Peyer's patch (tissue), 4 donors: ENCODE measurements around the gene WBP1L. TPM values are rescaled to one million over a fixed set of nuclear protein-coding genes. Genes with fewer than 3 reads are reported as not detected.

Experiments used
- DNase-seq, 3 donors: peaks; one replicate each; pipeline ENCODE4 v3.0.0-alpha.2; 2017 to 2019
- H3K27ac ChIP-seq, 4 donors: fragments of 200-600 bp; sonication (generic); one replicate each; pipeline ENCODE4 v1.5.1; 2016 to 2019
- H3K27me3 ChIP-seq, 2 donors: fragments of 200-600 bp; sonication (generic); one replicate each; pipeline ENCODE4 v1.5.1; 2019
- H3K36me3 ChIP-seq, 3 donors: fragments of 200-600 bp; sonication (generic); one replicate each; pipeline ENCODE4 v1.5.1; 2016 to 2019
- H3K4me1 ChIP-seq, 4 donors: fragments of 200-600 bp; sonication (generic); one replicate each; pipeline ENCODE4 v1.5.1; 2016 to 2019
- H3K4me3 ChIP-seq, 4 donors: fragments of 200-600 bp; sonication (generic); 1 replicate in 3 of 4; 2 replicates in 1 of 4; pipeline ENCODE4 v1.5.1; 2016 to 2019; ENCODE audit warnings: mild to moderate bottlenecking in 1 of 4
- H3K9me3 ChIP-seq, 4 donors: fragments of 200-600 bp; sonication (generic); one replicate each; pipeline ENCODE4 v1.5.1; 2016 to 2019; ENCODE audit warnings: mild to moderate bottlenecking in 1 of 4
- CTCF ChIP-seq, 6 experiments: fragments of 450-650 bp in 4 of 6; fragments of 200-600 bp in 2 of 6; sonication (generic) in 1 of 6; IDR thresholded peaks; one replicate each; pipeline ENCODE4 v1.5.1; 2017 to 2019; ENCODE audit warnings: antibody characterized with exemption in 6 of 6, mild to moderate bottlenecking in 3 of 6, moderate library complexity in 1 of 6
- POLR2A ChIP-seq, 2 donors: fragments of 450-650 bp; IDR thresholded peaks; one replicate each; pipeline ENCODE4 v1.5.1; 2017; ENCODE audit warnings: antibody characterized with exemption in 2 of 2, mild to moderate bottlenecking in 2 of 2, moderate library complexity in 2 of 2
- total RNA-seq, 4 donors: library from RNA; depleted of rRNA; stranded (reverse); fragments of >200 nt; gene quantifications; one replicate each; pipeline ENCODE4 v1.1.0, GENCODE V29; 2016

WBP1L gene
- total RNA-seq, 4 donors from 2014 or later: 38.0 to 78.3 (median 65.8) TPM

- Histone ChIP-seq H3K9me3 (no peaks in the 10 kb centered on the region), H3K27ac (no peak overlapping the region), H3K36me3 (no peaks in the 10 kb centered on the region), H3K4me1 (peaks cover 0 to 35% (median 6%) of the 10 kb centered on the region in 4 donors), H3K27me3 (no peaks in the 10 kb centered on the region), H3K4me3 (no peak overlapping the region)
- no peak for DNase-seq
- TF ChIP-seq CTCF (IDR thresholded peaks at IDR 0.05): no peak
These were observed 48.1 kb downstream of the WBP1L start for GRCh38 chr10:102791754-102792395.

DNA sequence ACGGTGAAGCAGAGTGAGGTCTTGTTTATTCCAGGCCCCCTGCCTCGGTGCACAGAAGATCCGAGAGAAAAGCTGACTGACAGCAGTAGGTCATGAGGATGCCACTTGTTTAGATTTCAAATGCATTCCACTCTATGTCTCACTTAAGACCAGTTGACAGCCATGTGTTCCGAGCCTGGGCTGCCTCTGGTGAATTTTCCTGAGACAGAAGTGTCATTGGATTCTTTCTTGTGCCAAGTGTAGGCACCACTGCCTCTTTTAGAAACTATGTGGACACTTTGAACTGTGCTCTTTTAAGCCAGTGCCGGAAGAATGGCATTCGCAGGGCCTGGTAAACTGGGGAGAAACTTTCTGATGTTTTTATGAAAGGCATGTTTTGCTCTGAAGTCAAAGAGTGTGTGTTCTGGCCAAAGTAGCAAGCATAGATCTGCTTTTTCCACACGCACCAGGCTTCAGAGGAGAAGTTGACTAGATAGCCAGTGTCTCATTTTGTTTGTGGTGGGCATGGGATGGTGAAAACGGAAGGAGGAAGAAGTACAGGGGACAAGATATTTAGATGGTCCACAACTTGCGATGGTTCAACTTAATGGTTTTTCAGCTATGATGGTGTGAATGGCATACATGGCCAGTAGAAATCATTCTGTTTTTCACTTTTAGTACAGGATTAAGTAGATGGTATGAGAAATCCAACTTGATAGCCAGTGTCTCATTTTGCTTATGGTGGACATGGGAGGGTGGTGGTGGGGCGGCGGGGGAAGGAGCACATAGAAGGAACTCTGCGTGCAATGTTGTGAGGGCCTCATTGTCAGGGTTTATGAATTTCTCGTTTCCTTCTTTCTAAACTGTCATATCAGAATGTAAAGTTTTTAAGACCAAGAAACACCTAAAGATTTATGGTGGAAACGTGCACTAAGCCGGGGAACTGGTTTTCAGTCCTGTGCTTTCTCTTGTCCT lies 52.0 kb downstream of the WBP1L start:
- Histone ChIP-seq H3K27me3 (no peaks in the 10 kb centered on the region), H3K36me3 (peaks cover 0 to 29% (median 0%) of the 10 kb centered on the region in 3 donors), H3K27ac (peak overlapping the region; percentile 44 to 73 (median 60)), H3K4me3 (no peak overlapping the region), H3K9me3 (no peaks in the 10 kb centered on the region), H3K4me1 (peaks cover 0 to 47% (median 7%) of the 10 kb centered on the region in 4 donors)
- DNase-seq: no peak
- no peak for TF ChIP-seq POLR2A (IDR thresholded peaks at IDR 0.05)
- TF ChIP-seq CTCF (IDR thresholded peaks at IDR 0.05): no peak

DNA sequence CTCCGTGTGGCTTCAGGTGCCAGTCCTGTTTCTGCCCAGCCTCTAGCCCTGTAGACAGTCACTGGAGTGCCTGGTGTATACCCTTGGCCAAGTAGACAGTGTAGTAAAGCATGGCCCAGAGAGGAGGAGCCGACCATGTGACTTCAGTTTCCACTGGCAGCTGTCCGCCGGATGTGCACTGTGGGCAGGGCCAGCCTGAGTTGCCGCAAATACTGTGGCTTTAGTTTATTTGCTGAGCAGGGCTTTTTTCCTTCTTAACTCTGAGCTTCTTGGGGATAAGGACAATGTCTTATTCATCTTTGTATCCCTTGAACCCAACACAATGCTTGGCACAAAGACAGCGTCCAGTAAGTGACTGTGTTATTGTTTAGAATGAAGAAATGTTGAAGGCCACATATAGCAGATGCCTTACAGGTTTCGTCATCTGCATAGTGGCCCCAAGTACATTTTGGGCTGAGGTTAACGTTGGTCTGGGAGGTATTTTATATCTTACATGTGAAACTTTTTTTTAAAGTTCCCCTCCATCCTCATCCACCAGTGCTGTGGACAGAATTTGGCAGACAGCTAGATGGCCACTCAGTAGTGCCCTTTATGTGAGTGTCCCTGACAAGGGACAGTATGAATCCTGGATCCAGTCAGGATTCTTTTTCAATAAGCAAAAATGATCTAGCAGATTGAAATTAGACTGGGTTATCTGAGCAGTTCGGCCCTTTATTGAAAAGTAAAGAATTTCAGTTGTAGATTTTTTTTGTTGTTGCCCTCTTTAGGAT lies 52.8 kb downstream of the WBP1L start:
- H3K27me3 ChIP-seq: no peaks in the 10 kb centered on the region
- peaks cover 0 to 32% (median 0%) of the 10 kb centered on the region in 3 donors for H3K36me3 ChIP-seq
- peak in 2 of 3 donors; percentile 86 to 90 for DNase-seq
- H3K9me3 ChIP-seq: no peaks in the 10 kb centered on the region
- TF ChIP-seq CTCF (IDR thresholded peaks at IDR 0.05) (no peak), POLR2A (IDR thresholded peaks at IDR 0.05) (no peak)
- peak overlapping the region; percentile 44 to 73 (median 60) for H3K27ac ChIP-seq
- peaks cover 0 to 55% (median 7%) of the 10 kb centered on the region in 4 donors for H3K4me1 ChIP-seq
- no peak overlapping the region for H3K4me3 ChIP-seq

GRCh38 chr10:102799691-102800471 lies 56.1 kb downstream of the WBP1L start:
- no peaks in the 10 kb centered on the region for H3K9me3 ChIP-seq
- no peak overlapping the region for H3K4me3 ChIP-seq
- H3K4me1 ChIP-seq: peaks cover 0 to 58% (median 7%) of the 10 kb centered on the region in 4 donors
- no peaks in the 10 kb centered on the region for H3K27me3 ChIP-seq
- TF ChIP-seq CTCF (IDR thresholded peaks at IDR 0.05) (no peak), POLR2A (IDR thresholded peaks at IDR 0.05) (no peak)
- no peak for DNase-seq
- H3K36me3 ChIP-seq: peaks cover 0 to 36% (median 0%) of the 10 kb centered on the region in 3 donors
- H3K27ac ChIP-seq: peak overlapping the region in 3 of 4 donors; percentile 5 to 67 (median 56)
